Transverse colon (tissue), 4 donors: ENCODE data around the gene RTN4RL1.

ENCODE experiments used
- EP300 ChIP-seq: sonication (generic); formaldehyde crosslinking; IDR thresholded peaks from one replicate; pipeline ENCODE4 v1.6.1; 2017; ENCODE audit warnings: antibody characterized with exemption, low read depth
- POLR2A ChIP-seq: fragments of 450-650 bp; IDR thresholded peaks from one replicate; pipeline ENCODE4 v1.6.1; 2016; ENCODE audit warnings: antibody characterized with exemption, mild to moderate bottlenecking, moderate library complexity
- POLR2AphosphoS5 ChIP-seq, 3 donors: sonication (generic); formaldehyde crosslinking; IDR thresholded peaks; one replicate each; pipeline ENCODE4 v1.6.1; 2016; ENCODE audit warnings: antibody characterized with exemption in 3 of 3
- TF ChIP-seq, protein P1 (sequence below), 5 experiments: fragments of 200-600 bp in 3 of 5; fragments of 450-650 bp in 2 of 5; sonication (generic) in 3 of 5; IDR thresholded peaks; 1 replicate in 2 of 5; 2 replicates in 3 of 5; pipeline ENCODE4 v1.5.1; 2016 to 2017; ENCODE audit warnings: antibody characterized with exemption in 5 of 5, inconsistent platforms in 3 of 5, mild to moderate bottlenecking in 2 of 5, moderate library complexity in 1 of 5

DNA sequence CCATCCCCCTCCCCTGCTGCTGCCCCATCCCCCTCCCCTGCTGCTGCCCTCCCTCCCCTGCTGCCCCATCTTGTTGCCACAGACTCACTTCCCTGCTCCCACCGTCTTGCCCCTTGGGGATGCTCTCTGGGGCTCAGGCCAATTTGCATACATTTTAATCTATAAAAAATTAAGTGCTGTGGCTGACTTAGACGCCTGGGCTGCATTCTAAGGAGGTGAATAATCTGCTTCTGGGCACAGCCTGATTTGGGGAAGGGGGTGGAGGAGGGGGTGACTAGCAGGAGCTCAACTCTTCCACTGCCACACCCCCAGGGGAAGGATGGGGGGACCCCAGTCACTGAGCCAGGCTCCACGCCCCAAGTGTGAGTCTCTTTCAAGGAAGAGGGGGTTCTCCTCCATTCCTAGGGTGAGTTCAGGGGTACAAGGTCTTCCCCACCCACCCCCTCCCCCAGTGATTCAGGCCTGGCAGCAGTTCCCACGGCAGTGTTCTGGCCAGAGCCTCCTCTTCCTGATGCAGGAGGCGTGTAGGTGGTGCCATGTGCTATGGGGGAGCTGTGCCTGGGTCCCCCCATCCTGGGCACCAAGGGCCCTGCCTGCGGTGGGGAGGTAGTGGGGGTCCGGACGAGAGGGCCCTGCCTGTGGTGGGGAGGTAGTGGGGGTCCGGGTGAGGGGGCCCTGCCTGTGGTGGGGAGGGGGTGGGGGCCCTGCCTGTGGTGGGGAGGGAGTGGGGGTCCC lies 9.8 kb upstream of the RTN4RL1 start:
- TF ChIP-seq POLR2A: no peak
- no peak for TF ChIP-seq POLR2AphosphoS5 (IDR thresholded peaks at IDR 0.05)
- TF ChIP-seq, protein P1, sequence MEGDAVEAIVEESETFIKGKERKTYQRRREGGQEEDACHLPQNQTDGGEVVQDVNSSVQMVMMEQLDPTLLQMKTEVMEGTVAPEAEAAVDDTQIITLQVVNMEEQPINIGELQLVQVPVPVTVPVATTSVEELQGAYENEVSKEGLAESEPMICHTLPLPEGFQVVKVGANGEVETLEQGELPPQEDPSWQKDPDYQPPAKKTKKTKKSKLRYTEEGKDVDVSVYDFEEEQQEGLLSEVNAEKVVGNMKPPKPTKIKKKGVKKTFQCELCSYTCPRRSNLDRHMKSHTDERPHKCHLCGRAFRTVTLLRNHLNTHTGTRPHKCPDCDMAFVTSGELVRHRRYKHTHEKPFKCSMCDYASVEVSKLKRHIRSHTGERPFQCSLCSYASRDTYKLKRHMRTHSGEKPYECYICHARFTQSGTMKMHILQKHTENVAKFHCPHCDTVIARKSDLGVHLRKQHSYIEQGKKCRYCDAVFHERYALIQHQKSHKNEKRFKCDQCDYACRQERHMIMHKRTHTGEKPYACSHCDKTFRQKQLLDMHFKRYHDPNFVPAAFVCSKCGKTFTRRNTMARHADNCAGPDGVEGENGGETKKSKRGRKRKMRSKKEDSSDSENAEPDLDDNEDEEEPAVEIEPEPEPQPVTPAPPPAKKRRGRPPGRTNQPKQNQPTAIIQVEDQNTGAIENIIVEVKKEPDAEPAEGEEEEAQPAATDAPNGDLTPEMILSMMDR (IDR thresholded peaks at IDR 0.05): no peak
- no peak for TF ChIP-seq EP300
